Right atrium auricular region (tissue), 2 donors: ENCODE measurements around the gene GPX3. TPM values are rescaled to one million over a fixed set of nuclear protein-coding genes. Genes with fewer than 3 reads are reported as not detected.

Experiments used
- DNase-seq: peaks from one replicate; pipeline ENCODE4 v3.0.0-alpha.2; 2019; ENCODE audit warnings: low spot score
- H3K27ac ChIP-seq, 2 donors: fragments of 200-600 bp; sonication (generic); 1 replicate in 1 of 2; 2 replicates in 1 of 2; pipeline ENCODE4 v1.5.1; 2016 to 2019
- H3K27me3 ChIP-seq, 2 donors: fragments of 200-600 bp; sonication (generic); one replicate each; pipeline versions ENCODE4 v1.5.1 to v1.6.0; 2017 to 2019
- H3K36me3 ChIP-seq: fragments of 200-600 bp; sonication (generic); one replicate; pipeline ENCODE4 v1.5.1; 2016
- H3K4me1 ChIP-seq, 2 donors: fragments of 200-600 bp; sonication (generic); one replicate each; pipeline versions ENCODE4 v1.5.1 to v1.6.0; 2017 to 2019
- H3K4me3 ChIP-seq, 2 donors: fragments of 200-600 bp; sonication (generic); 1 replicate in 1 of 2; 2 replicates in 1 of 2; pipeline ENCODE4 v1.5.1; 2017 to 2019; ENCODE audit warnings: mild to moderate bottlenecking in 1 of 2, moderate library complexity in 1 of 2
- H3K9me3 ChIP-seq, 2 donors: fragments of 200-600 bp; sonication (generic); one replicate each; pipeline ENCODE4 v1.5.1; 2019
- CTCF ChIP-seq, 2 donors: fragments of 200-600 bp; sonication (generic); IDR thresholded peaks; one replicate each; pipeline ENCODE4 v1.5.1; 2019; ENCODE audit warnings: antibody characterized with exemption in 2 of 2
- total RNA-seq, 2 donors: library from RNA; depleted of rRNA; stranded (reverse); fragments of >200 nt; gene quantifications; one replicate each; pipeline ENCODE4 v1.1.0, GENCODE V29; 2016

Gene GPX3
- total RNA-seq, 2 donors from 2014 or later: 2,222 to 2,480 TPM

GRCh38 chr5:151047814-151048425 is 27.5 kb downstream of the GPX3 start:
- Histone ChIP-seq H3K9me3 (no peaks in the 10 kb centered on the region), H3K4me1 (peaks cover 0 to 20% of the 10 kb centered on the region in 2 donors), H3K36me3 (peaks cover 65% of the 10 kb centered on the region), H3K27me3 (no peaks in the 10 kb centered on the region), H3K4me3 (no peak overlapping the region), H3K27ac (peak overlapping the region in 1 of 2 donors; percentile 36)
- TF ChIP-seq CTCF (IDR thresholded peaks at IDR 0.05): peak; percentile 74 to 89
- DNase-seq: no peak

- Histone ChIP-seq H3K4me1 (peaks cover 0 to 20% of the 10 kb centered on the region in 2 donors), H3K4me3 (no peak overlapping the region), H3K27me3 (no peaks in the 10 kb centered on the region), H3K27ac (no peak overlapping the region), H3K36me3 (peaks cover 59% of the 10 kb centered on the region), H3K9me3 (no peaks in the 10 kb centered on the region)
- no peak for TF ChIP-seq CTCF (IDR thresholded peaks at IDR 0.05)
- DNase-seq: no peak
Measured at GRCh38 chr5:151048526-151048925, 28.1 kb downstream of the GPX3 start.

DNA sequence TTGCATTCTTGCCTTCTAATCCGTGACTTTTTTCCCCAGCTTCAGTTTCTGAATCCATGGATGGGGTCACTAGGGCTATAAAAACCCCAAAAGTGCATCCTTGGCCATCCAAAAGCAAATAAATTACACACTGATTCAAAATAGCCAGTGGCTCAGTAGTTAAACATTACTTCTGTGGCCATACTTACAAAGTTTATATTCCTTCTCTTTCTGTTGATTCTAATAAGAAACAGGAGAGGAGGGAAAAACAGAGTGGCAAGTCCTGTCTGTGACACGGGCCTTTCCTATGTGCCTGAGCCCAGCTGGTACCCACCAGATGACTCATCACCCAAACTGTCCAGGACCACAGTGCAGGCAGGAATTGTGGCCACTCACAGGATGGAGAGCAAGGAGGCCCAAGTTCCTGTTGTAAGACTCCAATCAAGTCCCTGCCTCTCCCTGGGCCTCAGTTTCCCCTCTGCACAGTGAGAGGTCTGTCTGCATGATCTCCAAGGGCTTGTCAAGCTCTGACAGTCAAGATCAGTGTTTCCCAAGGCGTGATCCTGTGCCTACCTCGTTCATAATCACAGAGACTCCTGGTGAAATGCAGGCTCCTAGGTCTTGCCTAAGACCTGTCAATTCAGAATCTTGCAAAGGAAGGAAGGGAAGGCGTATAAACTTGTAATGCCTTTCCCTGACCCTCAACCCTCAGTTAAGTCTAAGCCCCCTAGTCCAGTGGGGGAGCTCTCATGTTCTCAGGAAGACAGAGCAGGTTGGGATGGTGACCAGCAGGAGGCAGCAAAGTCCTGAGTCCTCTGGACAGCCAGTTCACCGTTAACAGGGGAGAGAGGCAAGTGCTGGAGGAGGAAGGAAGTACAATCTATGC is 30.9 kb downstream of the GPX3 start:
- Histone ChIP-seq H3K27ac (no peak overlapping the region), H3K4me1 (peaks cover 0 to 20% of the 10 kb centered on the region in 2 donors), H3K9me3 (no peaks in the 10 kb centered on the region), H3K27me3 (no peaks in the 10 kb centered on the region), H3K36me3 (peaks cover 48% of the 10 kb centered on the region), H3K4me3 (no peak overlapping the region)
- peak; percentile 85 for DNase-seq
- peak; percentile 67 to 90 for TF ChIP-seq CTCF (IDR thresholded peaks at IDR 0.05)

DNA sequence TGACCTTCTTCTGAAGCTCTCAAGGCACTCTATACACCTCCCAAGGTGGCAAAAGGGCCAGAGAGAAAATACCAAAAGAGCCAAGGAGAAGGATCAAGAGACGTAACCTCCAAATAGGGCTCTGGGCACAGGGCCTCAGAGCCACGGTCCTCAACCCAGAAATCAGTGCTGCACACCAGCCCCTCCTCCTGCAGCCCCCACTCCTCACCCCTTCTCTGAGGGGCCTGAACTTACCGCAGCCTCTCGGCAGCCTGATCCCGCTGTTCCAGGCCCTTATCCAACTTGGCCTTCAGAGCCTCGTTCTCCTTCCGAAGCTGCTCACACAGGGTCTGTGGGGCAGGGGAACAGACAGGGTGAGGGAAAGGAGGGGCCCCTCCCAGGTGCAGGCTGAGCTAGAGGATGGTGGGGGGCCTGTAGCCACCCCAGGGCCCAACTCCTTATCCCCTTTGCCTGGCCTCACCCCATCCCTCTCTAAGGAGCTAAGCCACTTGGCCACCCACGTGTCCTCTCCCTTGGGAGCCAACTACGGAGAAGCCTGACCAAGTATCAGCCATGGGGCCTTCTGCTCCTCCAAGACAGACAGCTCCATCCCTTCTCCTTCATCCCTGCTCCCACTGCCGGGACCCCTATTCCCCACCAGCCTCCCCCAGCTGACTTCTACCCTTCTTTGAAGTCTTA is 31.7 kb downstream of the GPX3 start:
- no peaks in the 10 kb centered on the region for H3K9me3 ChIP-seq
- peak; percentile 7 to 29 for TF ChIP-seq CTCF (IDR thresholded peaks at IDR 0.05)
- H3K27me3 ChIP-seq: no peaks in the 10 kb centered on the region
- peak overlapping the region; percentile 21 to 50 for H3K27ac ChIP-seq
- H3K4me3 ChIP-seq: no peak overlapping the region
- peaks cover 0 to 20% of the 10 kb centered on the region in 2 donors for H3K4me1 ChIP-seq
- H3K36me3 ChIP-seq: peaks cover 51% of the 10 kb centered on the region
- DNase-seq: no peak

DNA sequence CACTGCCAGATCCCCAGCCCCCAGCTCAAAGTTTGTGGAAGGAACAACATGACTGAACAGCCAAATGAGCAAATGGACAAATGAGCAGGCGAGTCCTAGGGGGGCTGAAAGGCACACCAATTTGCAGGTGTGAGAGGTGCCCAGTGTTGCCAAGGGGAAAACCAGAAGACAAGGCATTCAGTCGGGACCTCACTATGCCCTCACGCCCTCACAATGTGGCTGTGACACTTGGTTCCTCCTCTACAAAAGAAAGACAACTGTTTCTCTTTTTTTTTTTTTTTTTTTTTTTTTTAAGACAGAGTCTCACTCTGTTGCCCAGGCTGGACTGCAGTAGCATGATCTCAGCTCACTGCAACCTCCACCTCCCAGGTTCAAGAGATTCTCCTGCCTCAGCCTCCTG is 32.4 kb downstream of the GPX3 start:
- no peak for TF ChIP-seq CTCF (IDR thresholded peaks at IDR 0.05)
- no peak for DNase-seq
- peaks cover 0 to 15% of the 10 kb centered on the region in 2 donors for H3K4me1 ChIP-seq
- H3K9me3 ChIP-seq: no peaks in the 10 kb centered on the region
- peaks cover 52% of the 10 kb centered on the region for H3K36me3 ChIP-seq
- no peak overlapping the region for H3K27ac ChIP-seq
- H3K4me3 ChIP-seq: no peak overlapping the region
- no peaks in the 10 kb centered on the region for H3K27me3 ChIP-seq
